Islet of Langerhans (tissue), 1 donor: Measurements from ENCODE around the gene ZMIZ2.
A peak's percentile ranks its signal among the peaks of the same experiment; 100 is the strongest.

Experiments
- FAIRE-seq: peaks from one replicate; lab custom pipeline; 2011; peaks lifted over from hg19 to GRCh38; lab: Jason Lieb, UNC

ZMIZ2 gene

DNA sequence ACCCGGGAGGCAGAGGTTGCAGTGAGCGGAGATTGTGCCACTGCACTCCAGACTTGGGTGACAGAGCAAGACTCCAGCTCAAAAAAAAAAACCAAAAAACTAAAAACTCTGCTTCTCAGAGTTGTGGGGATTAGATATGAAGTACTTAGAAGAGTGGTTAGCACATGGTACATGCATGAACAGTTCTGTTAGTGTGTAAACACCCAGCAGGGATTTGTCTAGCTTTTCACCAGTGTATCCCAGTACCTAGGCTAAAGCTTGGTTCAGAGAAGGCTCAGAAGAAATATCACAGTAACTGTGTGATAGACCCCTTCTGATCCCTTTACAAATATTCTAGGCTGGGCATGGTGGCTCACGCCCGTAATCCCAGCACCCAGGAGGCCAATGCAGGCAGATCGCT, 57.3 kb downstream of the ZMIZ2 start:
- no peak for FAIRE-seq

DNA sequence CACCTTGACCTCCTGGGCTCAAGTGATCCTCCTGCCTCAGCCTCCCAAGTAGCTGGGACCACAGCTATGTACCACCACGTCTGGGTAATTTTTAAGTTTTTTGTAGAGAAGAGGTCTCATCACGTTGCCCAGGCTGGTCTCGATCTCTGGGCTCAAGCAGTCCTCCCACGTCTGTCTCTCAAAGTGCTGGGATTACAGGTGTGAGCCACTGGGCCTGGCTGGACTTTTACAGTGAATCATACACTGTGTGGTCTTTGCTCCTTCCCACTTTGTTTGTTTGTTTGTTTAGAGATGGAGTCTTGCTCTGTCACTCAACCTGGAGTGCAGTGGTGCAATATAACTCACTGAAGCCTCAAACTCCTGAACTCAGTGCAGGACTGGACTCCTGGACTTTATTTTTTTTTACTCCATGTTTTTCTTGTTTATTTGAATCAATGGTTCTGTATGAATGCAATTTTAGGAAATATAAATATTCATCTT, 60.3 kb downstream of the ZMIZ2 start:
- no peak for FAIRE-seq

DNA sequence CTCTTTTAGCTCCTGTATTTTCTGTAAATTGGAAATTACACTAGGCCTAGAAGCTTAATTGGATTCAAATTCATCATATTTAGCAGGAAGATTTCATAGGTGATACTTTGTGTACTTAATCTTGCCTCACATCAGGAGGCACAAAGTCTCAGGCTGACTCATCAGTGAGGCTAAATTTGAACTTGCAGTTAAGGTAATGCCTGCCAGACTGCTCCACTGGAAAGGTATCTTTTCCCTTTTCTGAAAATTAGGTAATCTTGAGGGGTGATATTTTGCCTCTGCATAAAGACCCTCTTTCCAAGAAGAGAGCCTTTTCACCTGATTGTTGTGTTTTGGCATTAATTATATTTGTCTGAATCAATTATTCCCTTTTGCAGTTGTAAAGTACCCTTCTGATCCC, 62.4 kb downstream of the ZMIZ2 start:
- peak; percentile 30 for FAIRE-seq

DNA sequence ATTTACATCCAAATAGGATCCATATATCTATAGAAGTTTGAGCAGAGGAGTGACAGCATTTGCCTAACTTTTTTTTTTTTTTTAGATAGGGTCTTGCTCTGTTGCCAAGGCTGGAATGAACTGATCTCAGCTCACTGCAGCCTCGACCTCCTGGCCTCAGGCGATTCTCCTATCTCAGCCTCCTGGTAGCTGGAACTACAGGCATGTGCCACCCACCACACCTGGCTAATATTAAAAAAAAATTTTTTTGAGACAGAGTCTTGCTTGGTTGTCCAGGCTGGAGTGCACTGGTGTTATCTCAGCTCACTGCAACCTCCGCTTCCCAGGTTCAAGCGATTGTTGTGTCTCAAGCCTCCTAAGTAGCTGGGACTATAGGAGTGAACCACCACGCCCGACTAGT, 62.9 kb downstream of the ZMIZ2 start:
- FAIRE-seq, result no peak

DNA sequence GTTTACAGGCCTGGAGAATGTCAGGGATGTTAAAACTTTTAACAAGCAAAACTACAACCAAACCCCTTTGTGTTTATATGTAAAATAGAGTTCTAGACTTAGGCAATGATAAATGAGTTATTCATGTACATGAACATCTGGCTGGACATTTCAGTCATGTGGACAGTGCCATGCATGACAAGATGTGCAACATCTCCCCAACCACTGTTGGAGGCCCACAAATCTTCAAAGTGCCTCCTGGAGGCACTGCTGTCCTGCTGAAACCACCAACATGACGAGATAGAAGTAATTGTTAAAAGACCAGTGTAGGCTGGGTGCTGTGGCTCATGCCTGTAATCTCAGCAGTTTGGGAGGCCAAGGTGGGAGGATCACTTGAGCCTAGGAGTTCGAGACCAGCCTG, 66.3 kb downstream of the ZMIZ2 start:
- no peak for FAIRE-seq

DNA sequence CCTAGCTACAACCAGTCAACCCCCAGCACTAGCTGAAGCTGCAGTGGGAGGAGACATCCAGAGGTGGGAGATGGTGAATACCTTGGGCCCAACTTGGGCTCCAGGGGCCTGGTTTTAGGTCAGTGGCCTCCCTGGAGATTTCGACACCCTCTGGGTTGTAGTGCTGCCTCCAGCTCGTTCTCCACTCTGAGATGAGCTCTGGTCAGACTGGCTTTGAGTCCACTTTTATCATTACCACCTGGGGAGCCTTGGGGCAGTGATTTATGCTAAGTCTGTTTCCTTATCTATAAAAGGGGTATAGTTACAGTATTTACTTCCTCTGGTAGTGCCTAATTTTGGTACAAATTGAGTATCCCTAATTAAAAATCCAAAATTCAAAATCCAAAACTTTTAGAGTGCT, 70.6 kb downstream of the ZMIZ2 start:
- no peak for FAIRE-seq
